GM12878 (cell line): ENCODE results near the gene ATP2A3. TPM values are rescaled to one million over a fixed set of nuclear protein-coding genes. Genes with fewer than 3 reads are reported as not detected.

Experiments
- ATAC-seq: fragments of 200-7000 bp; cut with Tn5 transposase; 3 replicates; pipeline ENCODE4 v1.9.1; 2020; ENCODE audit warnings: mild to moderate bottlenecking, moderate library complexity
- BruUV-seq: library from RNA; stranded (reverse); fragments of 400-500 nt; replicated peaks from 2 replicates; lab custom pipeline; 2021; lab: Mats Ljungman, UMichigan
- CTCF ChIA-PET: fragments of 300-600 bp; sonication (Branson Sonifier 250); formaldehyde crosslinking; extraction: SDS; loops from one replicate; lab custom pipeline; 2021; ENCODE audit warnings: inconsistent platforms; lab: Yijun Ruan, JAX
- POLR2A ChIA-PET: fragments of 350-600 bp; formaldehyde crosslinking; extraction: SDS; loops from one replicate; lab custom pipeline; 2021; ENCODE audit warnings: inconsistent platforms; lab: Charles Lee
- RAD21 ChIA-PET: fragments of 300-600 bp; sonication (Branson Sonifier 250); formaldehyde crosslinking; loops from one replicate; lab custom pipeline; 2023; ENCODE audit warnings: antibody characterized with exemption; ENCODE audit not compliant: unreplicated experiment; lab: Charles Lee
- SMC1A ChIA-PET: fragments of 300-600 bp; sonication (Branson Sonifier 250); formaldehyde crosslinking; loops from one replicate; lab custom pipeline; 2023; ENCODE audit not compliant: unreplicated experiment, uncharacterized antibody; lab: Charles Lee
- DNase-seq: peaks from one replicate; pipeline ENCODE4 v3.0.0-alpha.2; 2011; ENCODE audit warnings: low read depth, low spot score
- FAIRE-seq: peaks from 3 replicates; lab custom pipeline; 2011; peaks lifted over from hg19 to GRCh38; lab: Jason Lieb, UNC
- H2AFZ ChIP-seq: 2 replicates; pipeline ENCODE4 v1.6.0; 2011; ENCODE audit warnings: low read depth, low read length, control low read depth; ENCODE audit not compliant: control insufficient read depth
- H3K27ac ChIP-seq: 2 replicates; pipeline ENCODE4 v1.5.1; 2011; ENCODE audit warnings: control low read depth; ENCODE audit not compliant: control insufficient read depth, insufficient read depth
- H3K27me3 ChIP-seq, 2 experiments: replicated peaks in 1 of 2; 2 replicates each; pipeline versions ENCODE4 v1.6.0 to v1.6.1; 2011; ENCODE audit warnings: low read length in 1 of 2; ENCODE audit not compliant: control insufficient read depth in 2 of 2, insufficient read depth in 2 of 2
- H3K36me3 ChIP-seq, 2 experiments: 2 replicates each; pipeline ENCODE4 v1.5.1; 2011; ENCODE audit warnings: low read length in 1 of 2; ENCODE audit not compliant: control insufficient read depth in 2 of 2, insufficient read depth in 2 of 2
- H3K4me1 ChIP-seq: 2 replicates; pipeline ENCODE4 v1.6.1; 2011; ENCODE audit warnings: mild to moderate bottlenecking, low read length, moderate library complexity, mixed read lengths; ENCODE audit not compliant: control insufficient read depth, insufficient read depth
- H3K4me2 ChIP-seq: 2 replicates; pipeline ENCODE4 v1.6.0; 2011; ENCODE audit warnings: control low read depth; ENCODE audit not compliant: control insufficient read depth, insufficient read depth
- H3K4me3 ChIP-seq: fragments of 200-600 bp; sonication (generic); 2 replicates; pipeline ENCODE4 v1.5.1; 2016
- H3K79me2 ChIP-seq: 2 replicates; pipeline ENCODE4 v1.6.0; 2011; ENCODE audit warnings: low read length; ENCODE audit not compliant: control insufficient read depth, insufficient read depth
- H3K9ac ChIP-seq: 2 replicates; pipeline ENCODE4 v1.8.0; 2011; ENCODE audit warnings: low read length, control low read depth, mixed read lengths; ENCODE audit not compliant: control insufficient read depth, insufficient read depth
- H3K9me3 ChIP-seq: replicated peaks from 3 replicates; pipeline ENCODE4 v1.5.1; 2011; ENCODE audit warnings: mild to moderate bottlenecking, low read length; ENCODE audit not compliant: control insufficient read depth, insufficient read depth
- H4K20me1 ChIP-seq: 2 replicates; pipeline ENCODE4 v1.6.0; 2011; ENCODE audit not compliant: control insufficient read depth, insufficient read depth
- ASH2L ChIP-seq: fragments of 300-600, 200-600 bp; sonication (generic); IDR thresholded peaks from 2 replicates; pipeline ENCODE4 v1.6.1; 2017; ENCODE audit warnings: low read depth, mild to moderate bottlenecking, borderline replicate concordance
- CREB1 ChIP-seq: IDR thresholded peaks from 2 replicates; pipeline ENCODE4 v1.6.1; 2012; ENCODE audit warnings: low read depth, mild to moderate bottlenecking, inconsistent platforms
- HCFC1 ChIP-seq: fragments of 150-350 bp; IDR thresholded peaks from 2 replicates; pipeline ENCODE4 v1.6.1; 2014; ENCODE audit warnings: low read length
- MYB ChIP-seq: fragments of 150-350 bp; IDR thresholded peaks from 2 replicates; pipeline ENCODE4 v1.6.1; 2014; ENCODE audit warnings: mild to moderate bottlenecking, low read depth, low read length, borderline replicate concordance
- NR2C2 ChIP-seq: IDR thresholded peaks from 2 replicates; pipeline ENCODE4 v1.6.1; 2011; ENCODE audit warnings: borderline replicate concordance, low read depth; ENCODE audit not compliant: control insufficient read depth, insufficient read length
- PML ChIP-seq: IDR thresholded peaks from 2 replicates; pipeline ENCODE4 v1.6.1; 2012; ENCODE audit warnings: low read length, inconsistent platforms
- RAD21 ChIP-seq: IDR thresholded peaks from 2 replicates; pipeline ENCODE4 v1.6.1; 2011; ENCODE audit warnings: mild to moderate bottlenecking, low read depth, low read length, moderate library complexity; ENCODE audit not compliant: insufficient read depth
- RFX5 ChIP-seq: IDR thresholded peaks from 2 replicates; pipeline ENCODE4 v1.6.1; 2011; ENCODE audit warnings: low read depth, low read length, improper control_type of control experiment
- SMC3 ChIP-seq: IDR thresholded peaks from 2 replicates; pipeline ENCODE4 v1.6.1; 2011; ENCODE audit warnings: low read length, improper control_type of control experiment, borderline replicate concordance
- WGBS: methylation state at CpG from one replicate; pipeline ENCODE4 v1.1.6; 2016; ENCODE audit warnings: low lambda C conversion rate; ENCODE audit not compliant: insufficient replicate concordance, insufficient coverage; ENCODE audit errors: missing lambda C conversion rate; 5-methylcytosine and 5-hydroxymethylcytosine counted together
- in situ Hi-C: fragments of 300-500 bp; cut with MboI; formaldehyde crosslinking; loops from 9 replicates; pipeline ENCODE4 v1.14.3; 2018; ENCODE audit warnings: mixed read lengths
- intact Hi-C: fragments of 100-400 bp; cut with micrococcal nuclease; formaldehyde crosslinking; loops from one replicate; pipeline ENCODE4 v1.14.2; 2022; ENCODE audit not compliant: unreplicated experiment
- polyA plus RNA-seq, 11 experiments: library from polyadenylated mRNA; depleted of rRNA in 4 of 11; unstranded in 6 of 11; stranded (reverse) in 5 of 11; fragments of >200 nt; fragmentation: Nextera tagmentation in 4 of 11; fragmentation: Illumina TruSeq in 1 of 11; extraction: Ambion mirVana in 4 of 11; extraction: Trizol in 1 of 11; gene quantifications; 1 replicate in 1 of 11; 2 replicates in 10 of 11; pipeline versions ENCODE4 v1.2.1 to v1.2.3, GENCODE V29; 2011 to 2016; ENCODE audit warnings: inconsistent platforms in 2 of 11, missing spikeins in 2 of 11, low read depth in 1 of 11
- total RNA-seq, 4 experiments: library from RNA; depleted of rRNA in 3 of 4; stranded (reverse); fragments of >200 nt in 3 of 4; fragmentation: Illumina TruSeq in 1 of 4; extraction: Trizol in 1 of 4; gene quantifications; 2 replicates each; pipeline versions ENCODE4 v1.2.1 to v1.2.3, GENCODE V29; 2013 to 2021
- TF ChIP-seq, protein P1 (sequence below): fragments of 450-650 bp; IDR thresholded peaks from 2 replicates; pipeline ENCODE4 v1.6.1; 2017; ENCODE audit warnings: mild to moderate bottlenecking

ATP2A3 gene
- total and polyA plus RNA-seq, 10 of the 15 experiments (the other 5 are each of a cell fraction or from before 2014, with no cell fraction given) = 1.0 to 99.2 (median 37.9) TPM

DNA sequence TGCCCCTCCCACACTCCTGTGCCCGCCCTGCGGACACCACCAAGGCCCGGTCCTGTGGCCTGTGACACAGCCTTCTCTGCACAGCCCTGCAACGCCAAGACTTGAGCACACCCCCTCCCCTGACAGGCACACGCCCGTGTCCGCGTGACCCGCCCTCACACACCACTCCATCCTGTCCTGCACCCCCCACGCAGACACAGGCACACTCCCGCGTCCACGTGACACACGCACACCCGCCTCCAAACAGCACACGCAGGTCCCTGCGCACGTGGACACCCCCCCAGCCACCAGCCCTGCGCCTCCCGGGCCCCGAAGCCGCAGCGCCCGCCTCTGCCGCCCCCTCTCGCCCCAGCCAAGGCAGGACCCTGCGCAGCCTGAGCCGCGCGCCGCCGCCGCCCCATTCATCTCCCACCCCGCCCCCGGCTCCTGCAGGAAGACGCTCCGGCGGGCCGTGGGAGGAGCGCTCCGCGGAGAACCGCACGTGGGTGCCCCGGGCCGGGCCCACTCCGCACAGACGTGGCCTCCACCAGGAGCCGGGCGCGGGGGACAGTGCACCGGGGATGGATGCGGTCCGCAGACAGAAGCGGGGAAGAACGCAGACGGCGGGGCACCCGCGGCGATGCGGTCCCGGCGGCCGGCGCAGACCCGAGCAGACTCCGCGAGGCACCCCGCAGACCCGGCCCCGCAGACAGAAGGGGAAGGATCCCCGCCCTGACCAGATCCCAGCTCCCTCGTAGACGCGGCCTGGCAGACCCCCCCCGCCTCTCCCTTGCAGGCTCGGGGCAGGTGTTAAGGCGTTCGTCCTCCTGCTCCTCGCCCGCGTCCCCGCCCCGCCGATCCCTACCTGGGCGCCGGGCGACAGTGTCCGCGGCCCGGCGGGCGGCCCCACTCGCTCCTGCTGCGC, 71.9 kb downstream of the ATP2A3 start (continued):
- TF ChIP-seq, protein P1, sequence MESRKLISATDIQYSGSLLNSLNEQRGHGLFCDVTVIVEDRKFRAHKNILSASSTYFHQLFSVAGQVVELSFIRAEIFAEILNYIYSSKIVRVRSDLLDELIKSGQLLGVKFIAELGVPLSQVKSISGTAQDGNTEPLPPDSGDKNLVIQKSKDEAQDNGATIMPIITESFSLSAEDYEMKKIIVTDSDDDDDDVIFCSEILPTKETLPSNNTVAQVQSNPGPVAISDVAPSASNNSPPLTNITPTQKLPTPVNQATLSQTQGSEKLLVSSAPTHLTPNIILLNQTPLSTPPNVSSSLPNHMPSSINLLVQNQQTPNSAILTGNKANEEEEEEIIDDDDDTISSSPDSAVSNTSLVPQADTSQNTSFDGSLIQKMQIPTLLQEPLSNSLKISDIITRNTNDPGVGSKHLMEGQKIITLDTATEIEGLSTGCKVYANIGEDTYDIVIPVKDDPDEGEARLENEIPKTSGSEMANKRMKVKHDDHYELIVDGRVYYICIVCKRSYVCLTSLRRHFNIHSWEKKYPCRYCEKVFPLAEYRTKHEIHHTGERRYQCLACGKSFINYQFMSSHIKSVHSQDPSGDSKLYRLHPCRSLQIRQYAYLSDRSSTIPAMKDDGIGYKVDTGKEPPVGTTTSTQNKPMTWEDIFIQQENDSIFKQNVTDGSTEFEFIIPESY = no peak

DNA sequence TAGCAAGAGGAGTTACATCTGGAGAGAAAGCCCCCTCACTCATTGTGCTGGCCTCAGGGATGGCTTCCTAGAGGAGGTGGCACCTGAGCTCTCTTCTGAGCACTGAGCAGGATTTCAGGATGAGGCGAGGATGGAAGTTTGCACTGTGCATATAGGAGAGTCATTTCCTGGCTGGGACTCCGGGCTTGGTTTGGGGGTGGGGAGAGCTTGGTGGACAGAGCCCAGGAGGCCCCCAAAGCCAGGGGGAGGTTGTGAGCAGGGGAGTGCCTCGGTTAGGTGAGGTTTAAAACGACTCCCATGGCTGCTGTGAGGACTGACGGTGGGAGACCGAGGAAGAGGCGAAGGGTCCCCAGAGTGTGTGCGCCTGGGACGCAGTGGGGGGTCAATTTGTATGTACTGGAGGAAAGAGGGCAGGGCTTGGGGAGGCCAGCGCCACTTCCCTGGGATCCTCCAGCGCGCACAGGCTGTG, 72.6 kb downstream of the ATP2A3 start:
- ChIA-PET CTCF (no interaction called here), RAD21 (no interaction called here), POLR2A (no interaction called here), SMC1A (no interaction called here)
- ATAC-seq (no peak), DNase-seq (no peak), FAIRE-seq (no peak)
- no peak overlapping the region for H3K9ac ChIP-seq
- H3K36me3 ChIP-seq = no peaks in the 10 kb centered on the region
- intact Hi-C loops (no loop called here), in situ Hi-C loops (no loop called here)
- BruUV-seq = no TSS peak
- peaks cover 3% of the 10 kb centered on the region for H3K4me1 ChIP-seq
- peak overlapping the region; percentile 91 for H3K4me2 ChIP-seq
- no peaks in the 10 kb centered on the region for H3K79me2 ChIP-seq
- no peak overlapping the region; the same call in 1 of the 2 replicates for H2AFZ ChIP-seq
- no peaks in the 10 kb centered on the region for H3K9me3 ChIP-seq
- H3K27me3 ChIP-seq = peaks cover 0 to 2% of the 10 kb centered on the region in 2 experiments; a peak in 1 of 4 replicates
- no peak overlapping the region; the same call in 1 of the 2 replicates for H3K4me3 ChIP-seq
- no peak for TF ChIP-seq RFX5
- TF ChIP-seq CREB1 = no peak
- no peak for TF ChIP-seq MYB
- no peak for TF ChIP-seq SMC3
- TF ChIP-seq HCFC1 = no peak
- TF ChIP-seq ASH2L = no peak
- TF ChIP-seq PML = no peak
- no peak for TF ChIP-seq NR2C2
- TF ChIP-seq RAD21 = no peak
- TF ChIP-seq, all 136 proteins: peak for 0
- no peak overlapping the region for H3K27ac ChIP-seq
- WGBS = 52% methylated on average over 12 of the region's 12 CpGs
- no peaks in the 10 kb centered on the region for H4K20me1 ChIP-seq
